GM18909 (cell line): ENCODE measurements around the gene BATF.
"Not testable (repeated sequence)": the region's sequence is repeated elsewhere in the genome, so short reads cannot be mapped to it uniquely, and the experiment has no call there.

Experiments
- ATAC-seq: cut with Tn5 transposase; IDR thresholded peaks from one replicate; pipeline ENCODE4 v1.9.1; 2021; ENCODE audit warnings: mild to moderate bottlenecking; ENCODE audit not compliant: unreplicated experiment, poor library complexity

BATF gene, protein sequence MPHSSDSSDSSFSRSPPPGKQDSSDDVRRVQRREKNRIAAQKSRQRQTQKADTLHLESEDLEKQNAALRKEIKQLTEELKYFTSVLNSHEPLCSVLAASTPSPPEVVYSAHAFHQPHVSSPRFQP

DNA sequence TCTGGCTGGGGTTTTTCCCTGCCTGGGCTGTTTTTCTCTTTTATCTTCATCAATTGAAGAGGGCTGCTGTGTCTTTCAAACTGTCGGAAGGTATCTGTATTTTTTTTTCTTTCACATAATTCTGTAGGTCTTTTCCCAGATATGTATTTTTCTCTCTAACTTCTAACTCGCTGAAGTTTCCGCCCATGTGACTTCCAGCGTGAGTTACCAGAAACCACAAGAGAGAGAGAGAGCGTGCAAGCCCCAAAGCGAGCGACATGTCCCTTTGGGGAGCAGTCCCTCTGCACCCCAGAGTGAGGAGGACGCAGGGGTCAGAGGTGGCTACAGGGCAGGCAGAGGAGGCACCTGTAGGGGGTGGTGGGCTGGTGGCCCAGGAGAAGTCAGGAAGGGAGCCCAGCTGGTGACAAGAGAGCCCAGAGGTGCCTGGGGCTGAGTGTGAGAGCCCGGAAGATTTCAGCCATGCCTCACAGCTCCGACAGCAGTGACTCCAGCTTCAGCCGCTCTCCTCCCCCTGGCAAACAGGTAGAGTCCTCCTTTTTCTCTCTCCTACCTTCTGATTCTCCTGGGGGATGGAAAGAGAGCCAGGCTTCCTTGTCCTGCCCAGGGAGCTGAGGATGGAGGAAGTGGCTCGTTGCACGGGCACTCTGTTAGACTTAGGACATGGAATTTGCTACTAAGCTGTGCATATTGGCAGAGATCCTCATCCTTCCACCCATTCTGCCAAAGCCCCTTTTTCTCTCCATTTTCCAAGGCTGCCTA, at the start of gene BATF:
TSS of gene BATF (plus strand) at position 246 of the 759 bp plus-strand sequence. CDS start at position 460, 214 bp downstream.
- ATAC-seq, result peak; percentile 66

DNA sequence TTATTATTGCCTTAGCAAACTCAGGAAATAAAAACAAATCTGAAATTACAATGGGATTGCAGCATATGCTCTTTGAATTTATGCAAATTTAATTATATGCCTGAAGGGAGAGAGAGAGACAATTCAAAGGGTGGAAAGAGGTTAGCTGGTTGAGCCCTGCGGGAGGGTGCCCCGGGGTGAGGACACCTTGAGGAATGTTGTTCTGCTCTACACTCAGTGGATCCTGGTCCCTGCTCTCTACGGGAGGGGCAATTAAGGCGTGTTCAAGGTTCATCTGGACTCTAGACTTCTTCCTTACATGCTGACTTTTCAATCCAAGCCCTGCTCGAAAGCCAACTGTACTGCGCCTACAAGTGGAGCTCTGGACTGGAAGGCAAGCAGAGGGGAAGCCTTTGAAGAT, 48.1 kb upstream of the BATF start:
- ATAC-seq, result not testable (repeated sequence)

DNA sequence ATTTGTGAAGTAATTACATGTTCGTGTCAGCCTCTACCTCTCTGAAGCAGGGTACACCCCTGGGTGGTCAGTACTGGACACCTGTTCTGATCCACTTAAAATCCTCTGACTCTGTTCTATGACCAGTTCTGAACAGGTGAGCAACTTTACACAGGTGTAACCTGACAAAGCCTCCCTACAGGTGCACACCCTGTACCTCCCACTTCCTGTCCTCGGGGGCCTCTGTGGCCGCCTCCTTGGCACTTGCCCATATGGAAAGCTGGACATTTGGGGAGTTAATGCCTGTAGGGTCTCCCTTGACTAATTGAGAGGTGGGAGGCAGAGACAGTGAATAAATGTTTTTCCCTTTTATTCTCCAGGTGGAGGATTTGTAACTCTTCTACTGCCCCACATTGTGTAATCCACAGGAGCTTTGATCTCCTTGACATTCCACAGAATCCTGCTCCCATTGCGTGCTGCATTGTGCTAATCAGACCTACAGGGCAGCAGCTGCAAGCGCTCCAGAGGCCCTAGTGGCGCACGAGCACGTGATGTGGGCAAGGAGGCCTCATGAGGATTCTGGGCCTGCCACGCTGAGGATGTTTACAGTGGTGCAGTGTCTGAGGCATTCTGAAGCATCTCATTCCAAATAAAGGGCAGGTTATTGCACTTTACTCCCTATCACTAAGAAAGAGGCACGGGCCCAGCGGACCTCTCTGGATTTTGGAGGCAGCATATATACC, 45.8 kb upstream of the BATF start:
- no peak for ATAC-seq

DNA sequence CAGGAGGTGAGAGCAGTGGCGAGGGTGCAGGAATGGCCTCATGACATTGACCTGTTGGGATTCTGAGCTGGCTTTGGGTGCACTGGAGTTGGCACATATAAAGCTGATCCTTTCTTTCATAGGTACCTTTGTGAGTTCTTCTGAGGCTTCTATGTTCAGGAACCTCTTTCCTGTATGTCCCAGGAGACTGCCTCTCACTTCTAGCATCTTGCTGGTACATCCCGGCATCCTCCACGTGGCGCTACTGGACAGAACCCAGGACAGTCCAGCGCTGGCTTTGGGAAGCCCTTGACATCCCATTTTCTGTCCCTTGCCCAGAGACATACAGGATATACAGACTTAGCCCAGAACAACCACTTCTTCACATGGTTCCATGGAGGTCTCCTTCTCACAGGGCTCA, 44.4 kb upstream of the BATF start:
- no peak for ATAC-seq

DNA sequence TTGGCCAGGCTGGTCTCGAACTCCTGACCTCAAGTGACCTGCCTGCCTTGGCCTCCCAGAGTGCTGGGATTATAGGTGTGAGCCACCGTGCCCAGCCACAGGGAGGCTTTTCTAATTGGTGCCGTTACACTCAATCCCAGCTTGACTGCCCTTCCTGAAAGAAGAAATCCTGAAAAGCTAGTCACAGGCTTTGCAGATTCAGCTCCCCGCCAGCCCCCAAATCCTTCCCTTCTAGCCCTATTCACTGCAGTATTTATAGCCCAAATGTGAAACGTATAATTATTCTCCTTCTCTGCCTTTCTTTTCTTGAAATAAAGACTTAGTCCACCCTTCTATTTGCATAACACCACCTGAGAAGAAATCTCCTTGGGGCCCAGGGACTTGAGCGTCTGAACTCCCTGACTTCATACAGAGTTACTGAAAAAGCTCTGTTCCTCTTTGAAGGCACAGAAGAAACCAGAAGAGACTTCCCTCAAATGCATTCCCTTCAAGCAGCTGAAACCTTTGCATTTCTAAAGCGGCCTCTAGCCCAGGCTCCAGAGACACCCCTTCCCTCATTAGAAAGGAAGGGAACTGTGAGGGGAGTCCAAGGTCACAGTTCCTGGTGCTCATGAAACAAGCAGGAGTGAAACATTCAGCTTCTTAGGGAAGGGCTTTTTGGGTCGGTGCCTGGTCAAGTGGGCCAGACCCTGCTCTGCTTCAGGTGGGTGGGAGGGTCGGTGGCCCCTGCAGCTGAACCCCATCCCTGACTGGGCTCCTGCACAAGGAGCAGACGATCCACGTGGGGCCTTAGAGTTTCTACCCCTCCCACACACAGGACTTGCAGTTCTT, 42.3 kb upstream of the BATF start:
- no peak for ATAC-seq

DNA sequence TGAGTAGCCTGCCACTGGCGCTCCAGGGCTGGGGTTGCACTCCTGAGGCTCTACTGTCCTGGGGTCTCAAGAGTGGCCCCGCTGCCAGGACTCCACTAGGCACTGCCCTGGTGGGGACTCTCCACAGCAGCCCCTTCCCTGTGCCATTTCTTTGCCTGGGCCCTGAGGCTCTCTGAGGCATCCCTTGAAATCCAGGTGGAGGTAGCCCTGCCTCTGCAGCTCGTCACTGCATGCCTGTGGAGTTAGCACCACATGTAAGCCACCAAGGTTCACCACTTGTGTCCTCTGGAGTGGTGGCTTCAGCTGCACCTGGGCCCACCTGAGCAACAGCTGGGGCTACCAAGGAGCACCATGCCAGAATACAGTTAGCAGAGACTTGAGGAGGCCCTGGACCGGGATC, 39.9 kb upstream of the BATF start:
- no peak for ATAC-seq

DNA sequence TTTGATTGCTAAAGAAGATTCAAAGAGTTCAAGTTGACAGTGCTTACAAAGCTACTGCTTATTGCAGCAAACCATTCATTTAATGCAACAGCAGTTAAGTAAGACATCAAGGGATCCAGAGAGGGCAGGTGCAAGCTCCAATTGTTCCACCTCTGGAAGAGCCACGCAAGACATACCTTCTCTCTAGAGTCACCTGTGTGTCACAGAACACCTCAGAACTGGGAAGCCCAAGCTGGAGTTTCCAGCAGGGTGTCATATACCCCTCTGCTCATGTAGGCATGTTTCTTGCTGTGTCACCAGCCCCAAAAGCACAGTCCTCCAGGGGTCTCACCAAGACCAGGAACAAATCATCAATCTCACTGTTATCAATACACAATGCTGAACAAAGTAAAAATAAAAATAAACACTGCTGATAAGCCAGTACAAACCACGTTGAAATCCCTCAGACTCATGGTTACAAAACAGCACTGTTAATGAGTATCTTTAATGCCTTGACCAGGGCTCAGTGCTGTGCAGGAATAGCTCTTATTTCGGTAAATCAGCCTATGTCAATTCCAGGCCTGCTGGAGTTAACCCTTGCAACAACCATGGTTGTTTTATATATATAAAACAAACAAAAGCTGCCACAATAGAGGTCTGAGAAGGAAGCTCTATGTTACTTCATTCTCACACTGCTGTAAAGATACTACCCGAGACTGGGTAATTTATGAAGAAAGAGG, 37.4 kb upstream of the BATF start:
- ATAC-seq, result no peak

DNA sequence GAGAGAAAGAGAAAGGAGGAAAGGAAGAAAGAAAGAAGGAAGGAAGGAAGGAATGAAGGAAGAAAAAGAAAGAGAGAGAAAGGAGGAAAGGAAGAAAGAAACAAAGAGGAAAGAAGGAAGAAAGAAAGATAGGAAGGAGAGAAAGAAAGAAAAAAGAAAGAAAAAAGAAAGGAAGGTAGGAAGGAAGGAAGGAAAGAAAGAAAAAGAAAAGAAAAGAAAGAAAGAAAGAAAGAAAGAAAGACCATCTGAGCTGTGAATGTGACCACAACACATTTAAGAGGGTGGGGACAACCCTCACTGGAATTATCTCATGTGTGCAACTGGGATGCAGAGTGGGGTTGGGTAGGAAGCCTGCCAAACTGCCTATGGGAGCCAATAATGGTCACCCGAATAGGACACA, 36.0 kb upstream of the BATF start:
- ATAC-seq, result no peak

DNA sequence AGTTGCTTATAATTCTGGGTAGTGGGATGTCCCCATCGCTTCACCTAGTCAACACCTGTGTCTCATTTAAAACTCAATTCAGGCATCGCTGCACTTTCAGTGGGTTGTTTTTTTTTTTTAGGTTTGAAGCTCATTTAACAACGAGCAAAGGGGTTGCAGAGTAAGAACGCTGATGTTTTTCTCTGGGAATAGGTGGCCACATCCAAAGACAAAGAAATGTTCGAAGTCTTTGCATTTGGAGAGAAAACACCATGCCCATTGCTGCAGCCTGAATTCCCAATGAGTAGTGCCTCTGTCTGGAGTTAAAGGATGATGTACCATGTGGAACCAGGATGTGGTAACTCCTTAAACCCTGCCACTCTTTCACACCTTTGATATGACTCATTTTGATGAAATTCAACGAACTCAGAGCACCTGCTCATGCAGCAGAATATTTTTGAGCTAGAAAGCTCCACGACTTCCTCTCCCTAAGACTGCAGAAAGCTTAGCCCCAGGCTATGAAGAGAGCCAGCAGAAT, 35.1 kb upstream of the BATF start:
- peak; percentile 70 for ATAC-seq

DNA sequence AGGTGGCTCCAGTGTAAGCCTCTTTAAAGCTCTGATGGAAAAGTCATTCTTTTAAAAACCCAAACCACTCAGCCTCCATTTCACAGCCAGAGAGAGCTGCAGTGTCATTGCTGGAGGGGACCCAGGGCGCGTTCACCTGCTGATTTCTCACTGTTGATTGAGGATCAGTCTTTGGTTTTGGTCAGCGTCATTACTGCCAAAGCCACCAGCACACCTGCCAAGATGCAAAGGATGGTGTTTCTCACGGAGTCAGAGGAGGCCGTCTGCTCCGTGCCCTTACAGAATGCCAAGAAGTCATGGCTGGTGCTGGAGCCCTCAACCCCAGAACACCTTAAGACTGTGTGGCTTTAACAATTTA, 32.8 kb upstream of the BATF start:
- ATAC-seq, result no peak

DNA sequence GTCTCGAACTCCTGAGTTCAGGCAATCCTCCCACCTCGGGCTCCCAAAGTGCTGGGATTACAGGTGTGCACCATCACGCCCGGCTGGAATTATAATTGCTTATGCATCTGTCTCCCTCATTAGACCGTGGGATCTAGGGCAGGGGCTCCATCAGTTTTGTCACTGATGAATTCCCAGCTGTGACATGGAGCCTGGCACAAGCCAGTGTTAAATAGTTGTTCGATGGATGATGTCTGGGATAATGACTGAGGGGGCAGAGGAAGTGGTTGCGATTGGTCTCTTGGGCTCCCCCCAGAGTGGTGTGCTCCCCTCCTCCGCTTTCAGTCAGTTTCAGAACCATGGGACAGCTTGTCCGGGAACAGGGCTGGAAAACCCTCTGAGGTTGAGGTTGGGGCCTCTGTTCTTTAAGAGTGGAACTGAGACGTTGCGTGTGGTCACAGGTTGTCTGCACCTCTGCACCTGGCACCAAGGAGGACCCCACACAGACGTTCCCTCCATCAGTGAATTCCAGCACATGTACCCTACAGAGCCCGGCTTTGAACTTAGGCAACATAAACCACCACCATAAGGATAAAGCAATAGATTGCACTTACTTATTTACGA, 30.8 kb upstream of the BATF start:
- ATAC-seq, result no peak

DNA sequence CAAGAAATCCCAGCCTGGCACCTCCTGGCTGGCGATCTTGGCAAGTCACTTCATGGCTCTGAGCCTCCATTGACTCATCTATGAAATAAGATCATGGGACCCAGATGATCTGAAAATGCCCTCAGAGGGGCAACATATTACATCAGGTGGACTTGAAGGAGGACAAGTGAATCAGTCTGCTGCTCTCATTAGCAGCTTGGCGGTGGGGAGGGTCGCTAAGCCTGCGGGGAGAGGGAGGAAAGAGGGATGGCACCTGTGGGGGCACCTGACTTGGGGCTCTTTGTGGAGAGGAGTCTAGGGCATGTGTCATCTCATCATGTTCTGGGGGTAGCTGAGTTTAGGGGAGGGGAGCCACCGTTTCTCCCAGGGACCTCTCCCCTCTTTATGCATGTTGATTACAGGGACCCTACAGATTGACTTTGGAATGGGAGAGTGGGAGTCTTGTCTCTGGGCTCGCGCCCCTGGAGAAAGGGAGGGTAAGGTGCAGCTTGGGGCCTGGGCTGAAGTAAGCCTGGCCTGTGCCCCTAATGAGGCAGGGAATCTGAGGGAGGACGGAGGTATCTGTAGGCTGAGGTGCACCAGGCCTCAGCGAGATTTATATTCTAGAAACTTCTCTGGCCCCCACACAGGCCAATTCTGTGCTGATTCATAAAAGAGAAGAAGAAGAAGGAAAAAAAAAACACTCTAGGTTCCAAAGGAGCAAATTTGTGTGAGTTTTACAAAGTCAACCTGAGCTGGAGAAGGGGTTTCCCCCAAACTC, 29.3 kb upstream of the BATF start:
- no peak for ATAC-seq

DNA sequence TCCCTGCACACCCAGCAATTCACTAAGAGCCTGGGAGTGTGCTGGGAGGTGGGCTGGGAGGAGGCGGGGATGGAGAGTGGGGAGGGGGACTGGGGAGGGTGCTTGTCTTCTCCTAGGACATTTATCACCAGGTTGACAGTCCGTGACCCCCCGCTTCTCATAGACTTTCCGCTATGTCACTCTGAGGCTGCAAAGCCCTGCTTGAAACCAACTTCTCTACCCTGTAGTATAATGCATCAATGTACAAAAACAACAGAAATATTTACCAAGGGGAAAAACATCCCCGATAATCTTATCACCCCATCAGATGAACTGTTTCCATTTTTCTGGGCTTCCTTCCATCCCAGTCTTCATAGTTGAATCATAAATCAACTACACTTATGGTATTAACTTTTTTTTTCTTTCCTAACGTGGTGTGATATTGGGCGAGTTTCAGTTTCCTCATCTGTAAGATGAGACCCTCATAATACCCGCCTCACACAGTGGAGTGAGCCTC, 28.6 kb upstream of the BATF start:
- ATAC-seq, result no peak

DNA sequence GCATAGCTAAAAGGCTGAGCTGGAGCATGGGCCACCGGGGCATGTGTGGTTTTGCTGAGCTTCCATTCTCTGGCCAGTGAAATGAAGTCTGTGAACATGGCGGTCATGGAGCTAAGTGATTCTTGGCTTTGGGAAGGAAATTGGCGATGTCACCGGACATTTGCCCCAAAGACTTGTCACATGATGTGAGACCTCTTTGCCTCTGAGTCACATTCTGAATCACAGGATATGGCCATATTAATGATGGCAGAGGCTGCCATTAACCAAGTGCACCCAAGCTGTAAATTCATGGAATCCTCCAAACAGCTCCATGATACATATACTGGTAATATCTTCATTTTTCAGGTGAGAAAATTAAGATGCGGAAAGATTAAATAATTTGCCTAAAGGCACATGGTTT, 27.4 kb upstream of the BATF start:
- ATAC-seq, result no peak

DNA sequence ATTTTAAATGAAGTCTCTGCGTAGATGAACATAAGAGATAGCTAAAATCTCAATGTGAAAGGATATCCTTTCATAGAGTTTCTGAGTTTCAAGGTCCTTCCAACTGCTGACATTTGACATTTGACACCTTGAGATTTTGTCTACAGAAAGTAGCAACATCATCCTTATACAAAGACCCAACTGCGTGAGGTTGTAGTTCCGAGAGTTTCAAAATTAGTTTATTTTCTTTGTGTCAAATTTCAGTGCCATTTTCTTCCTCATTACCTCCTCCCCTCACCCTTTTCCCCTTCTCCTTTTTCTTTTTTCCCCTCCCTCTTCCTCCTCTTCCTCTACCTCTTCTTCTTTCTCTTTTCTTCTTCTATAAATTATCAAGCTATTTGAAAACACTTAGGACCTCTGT, 26.9 kb upstream of the BATF start:
- ATAC-seq, result no peak

DNA sequence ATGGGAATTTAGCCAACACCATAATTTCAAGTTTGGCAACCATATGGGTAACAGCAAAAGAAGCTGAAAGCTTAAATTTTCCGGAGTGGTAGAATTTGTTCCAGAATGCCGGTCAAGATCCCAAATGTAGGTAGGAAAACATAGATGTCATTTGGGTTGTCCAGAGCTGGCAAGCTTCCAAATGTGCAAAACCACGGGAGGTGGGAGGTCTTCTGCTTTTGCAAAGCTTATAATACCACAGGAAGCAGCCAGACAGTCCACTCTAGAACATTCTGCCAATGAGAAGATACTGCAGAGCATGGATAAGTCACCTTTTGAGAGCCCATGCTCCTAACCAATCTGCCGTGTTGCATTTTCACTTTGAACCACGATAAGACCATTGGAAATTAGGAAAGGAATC, 26.4 kb upstream of the BATF start:
- ATAC-seq, result no peak

DNA sequence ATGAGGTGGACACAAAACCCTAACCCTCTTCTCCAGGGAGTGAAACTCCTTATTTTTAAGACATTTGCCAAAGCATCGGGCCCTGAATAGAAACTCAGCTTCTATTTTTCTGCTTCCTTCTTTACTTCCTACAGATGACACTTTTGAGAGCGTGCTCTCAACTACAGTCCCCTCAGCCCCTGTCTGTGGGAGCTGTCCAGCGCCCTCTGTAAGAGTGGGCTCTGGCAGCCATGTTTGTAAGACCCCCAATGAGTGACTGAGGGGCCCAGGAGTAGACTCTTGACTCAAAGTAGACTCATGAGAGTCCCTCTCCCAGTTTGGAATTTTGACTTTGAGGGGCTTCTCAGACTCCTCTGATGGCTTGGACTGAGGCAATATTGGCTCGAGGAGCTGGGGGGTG, 25.5 kb upstream of the BATF start:
- no peak for ATAC-seq

DNA sequence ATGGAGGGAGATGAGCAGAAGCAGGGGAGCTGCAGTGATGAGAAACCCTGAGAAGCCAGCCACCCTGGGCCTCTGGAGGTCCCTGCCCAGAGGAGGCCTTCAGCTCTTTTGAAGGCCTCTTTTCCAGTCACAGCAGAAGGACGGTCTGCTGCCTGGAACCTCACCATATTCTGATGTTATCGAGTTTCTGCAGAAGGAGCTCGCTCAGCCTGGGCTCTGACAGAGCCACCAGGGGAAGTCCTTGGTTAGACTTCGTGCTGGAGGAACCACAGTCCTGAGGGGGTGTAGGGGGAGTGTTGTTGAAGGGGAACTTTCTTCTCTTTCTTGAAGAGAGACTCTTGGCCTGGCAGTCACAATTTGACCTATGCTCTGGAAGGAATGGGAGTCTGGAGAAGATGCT, 25.1 kb upstream of the BATF start:
- no peak for ATAC-seq

DNA sequence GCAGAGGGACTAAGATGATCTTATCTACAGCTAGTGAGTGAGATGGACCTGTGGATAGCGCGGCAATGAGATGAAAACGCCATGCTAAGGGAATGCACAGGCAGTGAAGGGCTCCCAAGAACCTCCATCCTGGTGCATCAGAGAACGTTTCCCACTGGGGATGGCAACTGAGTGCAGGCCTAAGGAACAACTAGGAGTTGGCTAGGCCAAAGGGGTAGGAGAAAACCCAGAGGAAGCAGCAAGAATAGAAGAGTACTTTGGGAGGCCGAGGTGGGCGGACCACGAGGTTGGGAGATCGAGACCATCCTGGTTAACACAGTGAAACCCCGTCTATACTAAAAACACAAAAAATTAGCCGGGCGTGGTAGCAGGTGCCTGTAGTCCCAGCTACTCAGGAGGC, 24.6 kb upstream of the BATF start:
- ATAC-seq, result no peak
